ENCODE results near the gene RSPH9.
A peak's percentile ranks its signal among the peaks of the same experiment; 100 is the strongest.

RSPH9 gene

GRCh38 chr6:43667245-43668150, 22.7 kb downstream of the RSPH9 start:
- DNase-seq (ENCODE audit: extremely low read depth in 1 of 2, low read depth in 1 of 2), result peak; percentile 33 to 72

- DNase-seq (ENCODE audit: extremely low read depth in 1 of 2, low read depth in 1 of 2), result peak in 1 of 2 donors; percentile 10
These were observed 23.6 kb downstream of the RSPH9 start for GRCh38 chr6:43668151-43669028.

GRCh38 chr6:43669050-43669921, 24.4 kb downstream of the RSPH9 start:
- no peak for DNase-seq (ENCODE audit: extremely low read depth in 1 of 2, low read depth in 1 of 2)

- DNase-seq (ENCODE audit: extremely low read depth in 1 of 2, low read depth in 1 of 2), result no peak
These were observed 25.2 kb downstream of the RSPH9 start for GRCh38 chr6:43669922-43670622.

- no peak for DNase-seq (ENCODE audit: extremely low read depth in 1 of 2, low read depth in 1 of 2)
These were observed 25.8 kb downstream of the RSPH9 start for GRCh38 chr6:43670623-43670986.

GRCh38 chr6:43671011-43671800, 26.4 kb downstream of the RSPH9 start:
- DNase-seq (ENCODE audit: extremely low read depth in 1 of 2, low read depth in 1 of 2), result no peak

- no peak for DNase-seq (ENCODE audit: extremely low read depth in 1 of 2, low read depth in 1 of 2)
These were observed 27.2 kb downstream of the RSPH9 start for GRCh38 chr6:43671801-43672690.

GRCh38 chr6:43673444-43674084, 28.7 kb downstream of the RSPH9 start:
- no peak for DNase-seq (ENCODE audit: extremely low read depth in 1 of 2, low read depth in 1 of 2)

GRCh38 chr6:43674291-43674690, 29.5 kb downstream of the RSPH9 start:
- no peak for DNase-seq (ENCODE audit: extremely low read depth in 1 of 2, low read depth in 1 of 2)

GRCh38 chr6:43674921-43675320, 30.1 kb downstream of the RSPH9 start:
- DNase-seq (ENCODE audit: extremely low read depth in 1 of 2, low read depth in 1 of 2), result no peak

- no peak for DNase-seq (ENCODE audit: extremely low read depth in 1 of 2, low read depth in 1 of 2)
These were observed 32.2 kb downstream of the RSPH9 start for GRCh38 chr6:43676962-43677606.

- DNase-seq (ENCODE audit: extremely low read depth in 1 of 2, low read depth in 1 of 2), result no peak
These were observed 32.9 kb downstream of the RSPH9 start for GRCh38 chr6:43677759-43678158.

GRCh38 chr6:43678341-43678740, 33.5 kb downstream of the RSPH9 start:
- no peak for DNase-seq (ENCODE audit: extremely low read depth in 1 of 2, low read depth in 1 of 2)

GRCh38 chr6:43679057-43679456, 34.2 kb downstream of the RSPH9 start:
- DNase-seq (ENCODE audit: extremely low read depth in 1 of 2, low read depth in 1 of 2), result no peak

- DNase-seq (ENCODE audit: extremely low read depth in 1 of 2, low read depth in 1 of 2), result no peak
These were observed 35.7 kb downstream of the RSPH9 start for GRCh38 chr6:43680308-43681200.

GRCh38 chr6:43681303-43681702, 36.5 kb downstream of the RSPH9 start:
- DNase-seq (ENCODE audit: extremely low read depth in 1 of 2, low read depth in 1 of 2), result no peak
